HCT116 (cell line): ENCODE measurements around the gene RBPMS2. TPM values are rescaled to one million over a fixed set of nuclear protein-coding genes. Genes with fewer than 3 reads are reported as not detected.
A peak's percentile ranks its signal among the peaks of the same experiment; 100 is the strongest.

Source experiments
- ATAC-seq: fragments of 200-7000 bp; cut with Tn5 transposase; 2 replicates; pipeline ENCODE4 v1.9.1; 2020; ENCODE audit warnings: mild to moderate bottlenecking, moderate library complexity
- BruUV-seq: library from RNA; stranded (reverse); fragments of 400-500 nt; replicated peaks from 2 replicates; lab custom pipeline; 2021; lab: Mats Ljungman, UMichigan
- CTCF ChIA-PET: fragments of 300-600 bp; sonication (Branson Sonifier 250); formaldehyde crosslinking; loops from one replicate; lab custom pipeline; 2021; ENCODE audit warnings: antibody characterized with exemption; lab: Charles Lee
- POLR2A ChIA-PET: fragments of 300-600, 350-600 bp; sonication (Branson Sonifier 250); formaldehyde crosslinking; loops from one replicate; lab custom pipeline; 2021; ENCODE audit warnings: antibody characterized with exemption; lab: Charles Lee
- RAD21 ChIA-PET, 2 experiments: fragments of 300-600 bp; sonication (Branson Sonifier 250); formaldehyde crosslinking; loops; one replicate each; lab custom pipeline; 2023; ENCODE audit warnings: low total read pairs in 2 of 2; ENCODE audit not compliant: uncharacterized antibody in 2 of 2, unreplicated experiment in 2 of 2, low non-redundant PET in 1 of 2; lab: Charles Lee
- DNase-seq: peaks from one replicate; pipeline ENCODE4 v3.0.0-alpha.2; 2010; ENCODE audit warnings: low read depth, low spot score
- H2AFZ ChIP-seq: fragments of 200-600 bp; shearing (Covaris generic), sonication (generic); 2 replicates; pipeline ENCODE4 v1.6.1; 2017; ENCODE audit warnings: low read depth, mixed run types, mixed read lengths, antibody characterized with exemption, low read length; ENCODE audit not compliant: poor library complexity, severe bottlenecking
- H3K27ac ChIP-seq: 2 replicates; pipeline ENCODE4 v1.5.1; 2012; ENCODE audit warnings: low read depth, low read length
- H3K27me3 ChIP-seq: fragments of 200-600 bp; sonication (generic); 2 replicates; pipeline ENCODE4 v1.6.1; 2016; ENCODE audit warnings: mixed run types, low read length, mixed read lengths; ENCODE audit not compliant: insufficient read depth
- H3K36me3 ChIP-seq, 2 experiments: fragments of 200-500 bp in 1 of 2; fragments of 200-600 bp in 1 of 2; sonication (Bioruptor generic) in 1 of 2; sonication (generic) in 1 of 2; 2 replicates each; pipeline versions ENCODE4 v1.5.1 to v1.6.1; 2014 to 2016; ENCODE audit warnings: low read length in 2 of 2, inconsistent platforms in 1 of 2, mixed read lengths in 1 of 2, mixed run types in 1 of 2; ENCODE audit not compliant: insufficient read depth in 2 of 2, control insufficient read depth in 1 of 2
- H3K4me1 ChIP-seq, 2 experiments: fragments of 200-600 bp in 1 of 2; sonication (generic) in 1 of 2; 2 replicates each; pipeline versions ENCODE4 v1.5.1 to v1.6.1; 2012 to 2017; ENCODE audit warnings: low read length in 2 of 2, inconsistent platforms in 1 of 2, mild to moderate bottlenecking in 1 of 2, mixed read lengths in 1 of 2, mixed run types in 1 of 2, moderate library complexity in 1 of 2; ENCODE audit not compliant: insufficient read depth in 2 of 2, control insufficient read depth in 1 of 2
- H3K4me2 ChIP-seq: fragments of 200-600 bp; sonication (generic); 2 replicates; pipeline ENCODE4 v1.6.1; 2017; ENCODE audit warnings: mixed run types, low read length, mixed read lengths
- H3K4me3 ChIP-seq, 2 experiments: fragments of 200-600 bp in 1 of 2; sonication (generic) in 1 of 2; replicated peaks in 1 of 2; 2 replicates each; pipeline ENCODE4 v1.5.1; 2011 to 2016; ENCODE audit warnings: low read length in 2 of 2, control low read depth in 1 of 2, low read depth in 1 of 2, mild to moderate bottlenecking in 1 of 2, mixed read lengths in 1 of 2, mixed run types in 1 of 2
- H3K79me2 ChIP-seq: fragments of 200-600 bp; sonication (generic); 2 replicates; pipeline ENCODE4 v1.6.1; 2017; ENCODE audit warnings: mild to moderate bottlenecking, mixed run types, low read length, moderate library complexity, mixed read lengths; ENCODE audit not compliant: insufficient read depth
- H3K9ac ChIP-seq: fragments of 200-600 bp; sonication (generic); 2 replicates; pipeline ENCODE4 v1.6.1; 2016; ENCODE audit warnings: low read length, mixed read lengths
- H3K9me2 ChIP-seq: fragments of 200-600 bp; sonication (generic), shearing (Covaris generic); 2 replicates; pipeline ENCODE4 v1.6.1; 2017; ENCODE audit warnings: mixed run types, mild to moderate bottlenecking, moderate library complexity; ENCODE audit not compliant: insufficient read depth
- H3K9me3 ChIP-seq, 2 experiments: fragments of 200-500 bp in 1 of 2; fragments of 200-600 bp in 1 of 2; sonication (Bioruptor generic) in 1 of 2; sonication (generic) in 1 of 2; 2 replicates each; pipeline ENCODE4 v1.6.1; 2014 to 2017; ENCODE audit warnings: low read length in 2 of 2, mixed read lengths in 2 of 2, inconsistent platforms in 1 of 2, low read depth in 1 of 2, mild to moderate bottlenecking in 1 of 2, mixed run types in 1 of 2, moderate library complexity in 1 of 2; ENCODE audit not compliant: control insufficient read depth in 1 of 2, insufficient read depth in 1 of 2
- H4K20me1 ChIP-seq: fragments of 200-600 bp; sonication (generic), shearing (Covaris generic); 2 replicates; pipeline ENCODE4 v1.6.1; 2017; ENCODE audit warnings: mixed run types, mild to moderate bottlenecking, moderate library complexity; ENCODE audit not compliant: insufficient read depth
- EGR1 ChIP-seq: IDR thresholded peaks from 2 replicates; pipeline ENCODE4 v1.6.1; 2012; ENCODE audit warnings: low read depth
- FOSL1 ChIP-seq: IDR thresholded peaks from 2 replicates; pipeline ENCODE4 v1.6.1; 2012; ENCODE audit warnings: low read depth
- POLR2A ChIP-seq: IDR thresholded peaks from 2 replicates; pipeline ENCODE4 v1.7.0; 2011; ENCODE audit warnings: borderline replicate concordance; ENCODE audit not compliant: insufficient read depth, insufficient read length; ENCODE audit errors: extremely low read depth
- POLR2AphosphoS5 ChIP-seq: IDR thresholded peaks from 2 replicates; pipeline ENCODE4 v1.6.1; 2011; ENCODE audit warnings: mild to moderate bottlenecking, low read depth, low read length, moderate library complexity
- RAD21 ChIP-seq: IDR thresholded peaks from 2 replicates; pipeline ENCODE4 v1.6.1; 2012; ENCODE audit warnings: low read depth, mild to moderate bottlenecking
- YY1 ChIP-seq: IDR thresholded peaks from 2 replicates; pipeline ENCODE4 v1.6.1; 2011; ENCODE audit warnings: low read length, low read depth, moderate library complexity, mild to moderate bottlenecking; ENCODE audit not compliant: insufficient replicate concordance; ENCODE audit errors: extremely low read depth
- ZFX ChIP-seq: fragments of 450-650 bp; IDR thresholded peaks from 2 replicates; pipeline ENCODE4 v1.6.1; 2017
- intact Hi-C: fragments of 100-400 bp; cut with micrococcal nuclease; formaldehyde crosslinking; loops from 2 replicates; pipeline ENCODE4 v1.10.0; 2022
- total RNA-seq: library from RNA; stranded (reverse); gene quantifications from one replicate; pipeline ENCODE4 v1.2.1, GENCODE V29; 2021; ENCODE audit not compliant: unreplicated experiment
- TF ChIP-seq, protein P1 (sequence below): IDR thresholded peaks from 2 replicates; pipeline ENCODE4 v1.6.1; 2011; ENCODE audit warnings: mild to moderate bottlenecking, low read length, moderate library complexity; ENCODE audit not compliant: insufficient replicate concordance; ENCODE audit errors: extremely low read depth

Gene RBPMS2
- total RNA-seq, 1 experiment from 2014 or later = 11.6 TPM

DNA sequence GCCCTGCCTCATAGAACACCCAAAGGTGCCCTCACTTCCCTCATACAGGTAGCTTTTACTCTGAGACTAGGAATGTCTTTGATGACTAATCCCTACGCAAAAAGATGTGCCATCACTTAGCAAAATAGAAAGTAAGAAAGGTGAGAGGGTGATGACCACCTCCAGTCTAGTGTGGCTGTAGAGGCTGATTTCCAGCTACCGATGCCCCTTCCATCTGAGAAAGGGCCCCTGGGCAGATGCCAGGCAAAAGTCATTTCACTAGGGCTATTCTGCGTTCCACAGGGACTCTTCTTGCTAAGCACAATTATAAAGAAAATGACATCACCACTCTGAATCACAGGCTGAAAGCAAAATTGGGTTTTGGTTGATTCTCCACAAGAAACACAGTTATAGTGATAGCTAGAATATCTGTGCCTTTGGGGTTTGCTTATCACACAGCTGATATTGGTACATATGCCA, 77.4 kb downstream of the RBPMS2 start:
- no peak for DNase-seq
- H3K4me3 ChIP-seq = no peak overlapping the region
- no peak overlapping the region for H3K27ac ChIP-seq
- POLR2A ChIA-PET = no interaction called here
- H4K20me1 ChIP-seq = peaks cover 11% of the 10 kb centered on the region; the same call in 1 of the 2 replicates
- no peaks in the 10 kb centered on the region for H3K9me3 ChIP-seq
- H3K36me3 ChIP-seq = peaks cover 2 to 4% of the 10 kb centered on the region in 2 experiments; a peak in 2 of 4 replicates
- BruUV-seq = no TSS peak
- H3K79me2 ChIP-seq = peaks cover 80% of the 10 kb centered on the region
- CTCF ChIA-PET = interaction anchor here (1.2 kb wide), 1 partner anchor 30 kb away, joined by 5 read pairs; no protein-coding TSS in a partner anchor
- peak overlapping the region; percentile 44 for H3K4me2 ChIP-seq
- peak; percentile 53 for ATAC-seq
- no peak overlapping the region for H3K9ac ChIP-seq
- TF ChIP-seq RAD21 (no peak), ZFX (no peak), FOSL1 (peak; percentile 45)
- no peaks in the 10 kb centered on the region for H3K27me3 ChIP-seq
- RAD21 ChIA-PET = no interaction called here
- H2AFZ ChIP-seq = no peak overlapping the region
- H3K4me1 ChIP-seq = peaks cover 29 to 47% of the 10 kb centered on the region in 2 experiments
- H3K9me2 ChIP-seq = no peaks in the 10 kb centered on the region
- intact Hi-C loops = no loop called here

DNA sequence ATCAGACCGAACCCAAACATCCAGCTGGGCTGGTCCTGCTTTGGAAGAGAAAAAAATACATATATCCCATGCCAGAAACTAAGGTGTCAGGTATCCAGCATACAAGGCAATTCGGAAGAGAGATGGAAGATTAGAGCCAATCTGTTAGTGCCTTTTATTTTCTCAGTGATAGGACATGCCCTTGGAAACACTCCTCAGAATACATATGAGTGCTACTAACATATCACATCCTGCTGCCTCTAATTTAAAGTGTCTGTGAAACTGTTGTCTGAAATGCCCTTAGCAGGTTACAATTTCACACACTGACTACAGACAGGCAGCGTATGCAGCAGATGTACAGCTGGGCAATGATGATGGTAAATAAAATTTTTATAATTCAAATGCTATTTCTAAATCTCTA, 78.9 kb downstream of the RBPMS2 start:
- no peaks in the 10 kb centered on the region for H3K9me3 ChIP-seq
- ATAC-seq (no peak), DNase-seq (no peak)
- H3K4me3 ChIP-seq = no peak overlapping the region
- peaks cover 11% of the 10 kb centered on the region; the same call in 1 of the 2 replicates for H4K20me1 ChIP-seq
- peaks cover 71% of the 10 kb centered on the region for H3K79me2 ChIP-seq
- no peak overlapping the region for H2AFZ ChIP-seq
- TF ChIP-seq POLR2A = no peak
- no peak for TF ChIP-seq POLR2AphosphoS5
- TF ChIP-seq RAD21 = no peak
- TF ChIP-seq YY1 = no peak
- TF ChIP-seq, protein P1, sequence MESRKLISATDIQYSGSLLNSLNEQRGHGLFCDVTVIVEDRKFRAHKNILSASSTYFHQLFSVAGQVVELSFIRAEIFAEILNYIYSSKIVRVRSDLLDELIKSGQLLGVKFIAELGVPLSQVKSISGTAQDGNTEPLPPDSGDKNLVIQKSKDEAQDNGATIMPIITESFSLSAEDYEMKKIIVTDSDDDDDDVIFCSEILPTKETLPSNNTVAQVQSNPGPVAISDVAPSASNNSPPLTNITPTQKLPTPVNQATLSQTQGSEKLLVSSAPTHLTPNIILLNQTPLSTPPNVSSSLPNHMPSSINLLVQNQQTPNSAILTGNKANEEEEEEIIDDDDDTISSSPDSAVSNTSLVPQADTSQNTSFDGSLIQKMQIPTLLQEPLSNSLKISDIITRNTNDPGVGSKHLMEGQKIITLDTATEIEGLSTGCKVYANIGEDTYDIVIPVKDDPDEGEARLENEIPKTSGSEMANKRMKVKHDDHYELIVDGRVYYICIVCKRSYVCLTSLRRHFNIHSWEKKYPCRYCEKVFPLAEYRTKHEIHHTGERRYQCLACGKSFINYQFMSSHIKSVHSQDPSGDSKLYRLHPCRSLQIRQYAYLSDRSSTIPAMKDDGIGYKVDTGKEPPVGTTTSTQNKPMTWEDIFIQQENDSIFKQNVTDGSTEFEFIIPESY = no peak
- TF ChIP-seq ZFX = no peak
- no peak for TF ChIP-seq EGR1
- no peaks in the 10 kb centered on the region for H3K9me2 ChIP-seq
- intact Hi-C loops = no loop called here
- ChIA-PET CTCF (no interaction called here), POLR2A (no interaction called here), RAD21 (no interaction called here)
- H3K9ac ChIP-seq = no peak overlapping the region
- no peak overlapping the region for H3K27ac ChIP-seq
- no peaks in the 10 kb centered on the region for H3K27me3 ChIP-seq
- peaks cover 23 to 39% of the 10 kb centered on the region in 2 experiments for H3K4me1 ChIP-seq
- peaks cover 6 to 8% of the 10 kb centered on the region in 2 experiments; a peak in 2 of 4 replicates for H3K36me3 ChIP-seq
- H3K4me2 ChIP-seq = no peak overlapping the region
- BruUV-seq = no TSS peak
